Heart left ventricle (tissue), 13 donors: Measurements from ENCODE around the gene ACSS1.

ENCODE experiments used
- CTCF ChIP-seq, 12 donors: fragments of 200-600 bp; sonication (generic) in 4 of 12; IDR thresholded peaks; one replicate each; pipeline versions ENCODE4 v1.5.0 to v1.8.0; 2018 to 2022; ENCODE audit warnings: antibody characterized with exemption in 12 of 12, mild to moderate bottlenecking in 5 of 12
- POLR2A ChIP-seq, 2 donors: fragments of 450-650 bp; IDR thresholded peaks; one replicate each; pipeline ENCODE4 v1.6.1; 2017; ENCODE audit warnings: antibody characterized with exemption in 2 of 2, mild to moderate bottlenecking in 2 of 2, moderate library complexity in 2 of 2
- donor health status: ischemic (EF 13 %, LVEDD 7.1; RV severe dilation, severe dysfunction).
- donor health status: DM: no; HTN: yes; CAD: no.
- donor health status: DM: no; HTN: no; CAD: no.
- donor health status: ischemic (EF 25% LVEDD 6.9; RV normal size, moderate dysfunction).
- donor health status: ischemic (EF 25% LVEDD 5.7; RV mildly dilated, moderate dysfunction).
- donor health status: ischemic (EF 35%, LVEDD 5.7; RV mildly dilated, moderate dysfunction).
- donor health status: nonischemic (EF 11% LVEDD 7.7; RV severe dilation, severe dysfunction).
- donor health status: DM: yes; HTN: yes; CAD: no.
- donor health status: PGD.
- donor health status: ischemic (EF 29% LVEDD 5.4; RV normal size, mild dysfunction).
- donor health status: nonischemic (EF 23%, LVEDD 6.1; RV moderate dilation, normal function).

DNA sequence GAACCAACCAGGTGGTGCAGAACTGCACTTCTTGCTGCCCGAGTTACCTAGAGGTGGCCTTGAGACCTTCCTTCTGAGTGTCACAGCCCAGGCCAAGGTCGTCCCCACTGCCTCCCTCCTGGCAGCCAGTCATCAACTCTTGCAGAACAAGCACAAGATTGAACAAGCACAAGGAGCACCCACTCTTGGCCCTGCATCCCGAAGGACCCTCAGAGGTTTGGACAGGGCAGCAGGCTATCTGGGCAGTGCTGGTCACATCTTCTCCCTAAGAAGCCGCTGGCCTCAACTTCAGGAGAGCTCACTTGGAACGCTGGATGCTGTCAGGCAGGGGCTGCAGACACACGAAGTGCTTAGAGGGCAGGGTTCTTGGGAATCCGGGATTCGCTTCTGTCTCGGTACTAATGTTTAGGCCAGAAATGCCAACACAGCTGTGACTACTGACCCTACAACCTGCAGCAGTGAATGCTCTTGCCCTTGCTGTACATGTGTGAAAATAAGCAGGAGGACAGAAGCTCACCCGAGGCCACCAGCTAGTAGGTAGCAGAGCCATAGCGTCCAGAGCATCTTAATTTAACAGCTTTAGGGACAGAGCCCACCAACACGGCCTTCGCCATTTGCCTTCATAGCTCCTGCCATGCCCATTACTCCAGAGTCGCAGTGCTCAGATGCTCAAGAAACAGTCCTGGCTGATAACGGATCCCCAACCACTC, 4.0 kb upstream of the ACSS1 start:
- no peak for TF ChIP-seq CTCF (IDR thresholded peaks at IDR 0.05)
- no peak for TF ChIP-seq POLR2A (IDR thresholded peaks at IDR 0.05)
